Omental fat pad (tissue), 4 donors: ENCODE results near the gene ATR. TPM values are rescaled to one million over a fixed set of nuclear protein-coding genes. Genes with fewer than 3 reads are reported as not detected.

Experiments used
- ATAC-seq: fragments of 150-250 bp; one replicate; pipeline ENCODE4 v1.9.1; 2016; ENCODE audit warnings: mild to moderate bottlenecking, moderate library complexity; ENCODE audit not compliant: low FRiP score
- DNase-seq: peaks from one replicate; pipeline ENCODE4 v3.0.0-alpha.2; 2019; ENCODE audit warnings: low spot score
- total RNA-seq, 4 donors: library from RNA; depleted of rRNA; stranded (reverse); fragments of >200 nt; gene quantifications; one replicate each; pipeline ENCODE4 v1.1.0, GENCODE V29; 2016
- TF ChIP-seq, protein P1 (sequence below), 3 donors: fragments of 450-650 bp; IDR thresholded peaks; one replicate each; pipeline ENCODE4 v1.5.1; 2016 to 2017; ENCODE audit warnings: antibody characterized with exemption in 3 of 3, mild to moderate bottlenecking in 3 of 3, moderate library complexity in 2 of 3

Gene ATR
- 10 to 100 TPM; 18.8 to 35.8 (median 32.3) TPM for total RNA-seq

DNA sequence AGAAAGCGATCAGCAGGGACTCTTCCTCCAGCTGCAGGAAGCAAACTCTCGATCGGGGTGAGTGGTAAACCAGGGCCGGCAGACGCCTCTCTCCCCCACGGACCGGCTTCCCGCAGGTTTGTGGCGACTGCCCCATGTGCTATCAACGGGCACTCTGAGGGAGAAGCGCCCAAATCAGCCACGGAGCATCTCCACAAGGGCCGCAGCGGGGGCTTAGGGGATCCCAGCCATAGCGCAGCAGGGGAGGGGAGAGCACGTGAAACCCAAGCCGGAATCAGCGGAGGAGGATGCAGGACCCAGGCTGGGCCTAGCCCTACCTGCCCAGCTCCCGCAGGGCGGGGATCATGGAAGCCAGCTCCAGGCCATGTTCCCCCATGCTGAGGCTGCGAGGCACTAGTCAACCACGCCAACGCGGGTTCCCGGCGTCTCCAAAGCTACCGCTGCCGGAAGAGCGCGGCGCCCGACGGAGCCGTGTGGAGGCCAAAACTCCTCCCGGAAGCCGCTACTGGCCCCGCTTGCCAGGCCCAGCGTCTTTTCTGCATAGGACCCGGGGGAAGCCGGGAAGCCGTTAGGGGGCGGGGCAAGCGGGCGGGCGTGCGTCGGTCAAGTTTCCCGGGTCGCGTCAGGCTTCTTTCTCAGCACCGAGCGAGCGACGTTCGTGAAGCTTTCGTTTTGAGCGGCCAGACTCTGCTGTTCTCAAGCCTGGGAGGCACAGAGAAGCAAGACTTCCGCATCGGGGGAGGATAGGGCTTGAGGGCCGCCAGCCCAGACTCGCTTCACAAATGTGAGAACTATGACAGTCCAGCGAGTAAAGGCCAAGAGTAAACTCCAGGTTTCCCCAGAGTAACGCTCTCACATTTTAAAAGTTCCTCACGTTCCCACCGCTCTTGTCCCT lies at the start of gene ATR:
Gene ATR, minus strand, starts transcription at position 405 of the 895 bp plus-strand sequence. Its CDS starts 29 bp downstream, at position 376.
- DNase-seq: peak; percentile 81
- peak; percentile 100 for ATAC-seq

DNA sequence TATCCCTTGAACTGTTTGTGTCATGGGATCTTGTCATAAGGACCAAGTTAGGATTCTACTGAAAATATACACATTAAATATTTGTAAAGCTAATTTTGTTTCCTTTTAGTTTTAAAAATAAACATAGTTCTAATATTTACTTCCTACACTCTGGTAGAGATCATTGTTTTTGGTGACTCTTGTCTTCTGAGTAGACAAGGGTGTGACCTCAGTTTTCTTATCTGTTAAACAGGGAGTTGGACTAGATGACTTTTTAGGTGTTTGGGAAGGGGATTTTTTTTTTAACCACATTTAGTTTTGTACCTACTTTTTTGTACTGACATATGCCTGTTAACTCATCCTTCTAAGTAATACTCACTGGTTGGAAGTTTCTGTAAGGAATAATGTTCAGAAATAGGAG lies 48.4 kb upstream of the ATR start:
- ATAC-seq: no peak
- no peak for DNase-seq
- TF ChIP-seq, protein P1, sequence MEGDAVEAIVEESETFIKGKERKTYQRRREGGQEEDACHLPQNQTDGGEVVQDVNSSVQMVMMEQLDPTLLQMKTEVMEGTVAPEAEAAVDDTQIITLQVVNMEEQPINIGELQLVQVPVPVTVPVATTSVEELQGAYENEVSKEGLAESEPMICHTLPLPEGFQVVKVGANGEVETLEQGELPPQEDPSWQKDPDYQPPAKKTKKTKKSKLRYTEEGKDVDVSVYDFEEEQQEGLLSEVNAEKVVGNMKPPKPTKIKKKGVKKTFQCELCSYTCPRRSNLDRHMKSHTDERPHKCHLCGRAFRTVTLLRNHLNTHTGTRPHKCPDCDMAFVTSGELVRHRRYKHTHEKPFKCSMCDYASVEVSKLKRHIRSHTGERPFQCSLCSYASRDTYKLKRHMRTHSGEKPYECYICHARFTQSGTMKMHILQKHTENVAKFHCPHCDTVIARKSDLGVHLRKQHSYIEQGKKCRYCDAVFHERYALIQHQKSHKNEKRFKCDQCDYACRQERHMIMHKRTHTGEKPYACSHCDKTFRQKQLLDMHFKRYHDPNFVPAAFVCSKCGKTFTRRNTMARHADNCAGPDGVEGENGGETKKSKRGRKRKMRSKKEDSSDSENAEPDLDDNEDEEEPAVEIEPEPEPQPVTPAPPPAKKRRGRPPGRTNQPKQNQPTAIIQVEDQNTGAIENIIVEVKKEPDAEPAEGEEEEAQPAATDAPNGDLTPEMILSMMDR (IDR thresholded peaks at IDR 0.05): no peak

More for the DNA sequence above, at the start of gene ATR:
- TF ChIP-seq, protein P1 (IDR thresholded peaks at IDR 0.05): no peak

DNA sequence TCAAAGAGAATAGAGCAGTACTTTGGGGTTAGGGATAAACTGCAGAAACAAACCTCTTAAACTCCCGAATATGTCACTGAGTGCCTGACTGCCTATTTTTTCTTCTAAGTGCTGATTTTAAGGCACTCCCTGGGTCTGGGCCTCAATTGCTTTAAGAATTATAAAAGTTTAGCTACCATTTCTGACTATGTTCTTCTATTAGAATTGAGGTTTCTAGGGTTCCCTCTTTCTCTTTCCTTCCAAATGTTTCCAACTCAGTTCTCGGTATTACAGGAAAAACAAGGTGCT lies 46.6 kb upstream of the ATR start:
- TF ChIP-seq, protein P1 (IDR thresholded peaks at IDR 0.05): no peak
- ATAC-seq: no peak
- no peak for DNase-seq

DNA sequence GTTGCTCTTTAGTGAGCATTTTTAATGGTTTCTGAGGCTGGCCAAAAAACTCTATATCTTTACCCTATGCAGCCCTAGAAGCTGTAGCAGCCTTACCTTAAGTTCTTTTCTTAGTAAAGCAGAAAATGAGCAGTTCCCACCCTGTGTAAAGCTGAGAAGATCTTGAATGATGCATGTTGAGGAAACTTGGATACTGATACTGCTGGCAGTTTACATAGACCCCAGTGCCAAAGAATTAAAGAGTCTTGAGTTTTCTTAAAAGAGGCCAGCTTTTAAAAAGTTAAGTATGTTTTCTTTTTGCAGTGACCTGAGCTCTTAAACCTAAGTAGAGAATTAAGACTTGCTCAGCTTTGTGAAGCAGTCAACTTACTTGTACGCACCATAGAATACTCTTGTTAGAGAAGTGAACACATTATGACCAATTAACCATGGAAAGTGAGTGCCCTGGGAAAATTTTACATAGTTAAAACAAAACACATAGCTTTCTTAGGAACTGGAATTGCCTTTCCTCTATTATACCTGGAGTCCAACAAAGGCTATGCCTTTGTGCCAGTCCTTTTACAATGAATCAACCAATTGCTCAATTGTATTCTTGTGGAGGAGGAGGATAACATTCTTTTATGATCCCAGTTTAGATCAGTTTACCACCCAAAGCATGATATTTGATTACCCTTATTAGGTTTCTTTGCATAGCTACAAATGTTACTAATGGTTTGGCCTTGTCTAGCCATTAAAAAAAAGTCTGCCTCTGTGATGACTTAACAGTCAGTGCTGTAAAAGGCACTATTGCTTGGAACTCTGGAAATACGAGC lies 46.0 kb upstream of the ATR start:
- no peak for DNase-seq
- ATAC-seq: no peak
- TF ChIP-seq, protein P1 (IDR thresholded peaks at IDR 0.05): no peak

DNA sequence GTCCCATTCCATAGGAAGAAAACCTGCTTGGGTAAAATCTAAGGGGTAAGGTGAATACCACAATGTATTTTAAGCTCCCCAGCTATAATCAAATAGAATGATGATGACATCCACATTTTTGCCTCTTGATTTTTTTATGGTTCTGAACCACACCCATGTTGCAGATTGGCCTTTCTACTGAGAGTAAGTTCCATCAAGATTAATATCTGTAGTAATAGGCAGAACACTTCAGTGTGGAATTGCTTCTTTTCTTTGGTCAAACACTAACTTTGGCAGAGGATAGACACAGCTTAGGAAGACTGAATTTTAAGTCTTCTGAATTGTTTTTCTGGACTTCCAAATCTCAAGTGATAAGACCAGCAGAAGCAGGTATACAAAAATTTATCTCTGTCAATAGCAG lies 44.7 kb upstream of the ATR start:
- ATAC-seq (no peak), DNase-seq (no peak)
- TF ChIP-seq, protein P1 (IDR thresholded peaks at IDR 0.05): no peak

DNA sequence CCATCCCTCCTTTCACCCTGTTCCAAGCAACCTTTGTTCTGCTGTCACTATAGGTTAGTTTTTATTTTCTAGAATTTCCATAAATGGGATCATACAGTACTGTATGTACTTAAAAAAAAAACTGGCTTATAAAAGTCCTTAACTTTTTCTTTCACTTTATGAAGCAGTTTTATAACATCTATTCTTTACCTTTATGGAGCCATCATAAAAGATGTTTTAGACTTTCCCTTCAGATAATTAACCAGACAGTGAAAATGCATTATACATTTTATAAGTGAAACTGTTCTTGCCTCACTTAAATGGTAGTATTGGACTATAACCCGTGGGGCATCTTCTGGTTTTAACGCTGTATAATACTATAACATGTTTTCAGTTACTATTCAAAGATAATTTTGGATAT lies 43.9 kb upstream of the ATR start:
- no peak for ATAC-seq
- no peak for DNase-seq
- TF ChIP-seq, protein P1 (IDR thresholded peaks at IDR 0.05): no peak
